IMR-90 (cell line): ENCODE measurements around the gene ANKH. TPM values are rescaled to one million over a fixed set of nuclear protein-coding genes. Genes with fewer than 3 reads are reported as not detected.
A peak's percentile ranks its signal among the peaks of the same experiment; 100 is the strongest.

Source experiments
- ATAC-seq: fragments of 200-7000 bp; cut with Tn5 transposase; 2 replicates; pipeline ENCODE4 v1.9.1; 2020; ENCODE audit warnings: low read depth, mild to moderate bottlenecking, moderate library complexity
- BruUV-seq: library from RNA; stranded (reverse); fragments of 400-500 nt; replicated peaks from 2 replicates; lab custom pipeline; 2021; lab: Mats Ljungman, UMichigan
- CTCF ChIA-PET: fragments of 300-600 bp; formaldehyde crosslinking; extraction: SDS; loops from one replicate; lab custom pipeline; 2021; ENCODE audit warnings: antibody characterized with exemption; lab: Yijun Ruan, JAX
- POLR2A ChIA-PET: fragments of 300-600 bp; sonication (Branson Sonifier 250); formaldehyde crosslinking; loops from one replicate; lab custom pipeline; 2022; ENCODE audit warnings: antibody characterized with exemption; ENCODE audit not compliant: unreplicated experiment; lab: Charles Lee
- DNase-seq: peaks from one replicate; pipeline ENCODE4 v3.0.0; 2013
- H2AFZ ChIP-seq: replicated peaks from 2 replicates; pipeline ENCODE3; 2013; ENCODE audit warnings: low read length, mild to moderate bottlenecking; ENCODE audit not compliant: poor library complexity
- H2AK5ac ChIP-seq: 2 replicates; pipeline ENCODE4 v1.6.1; 2013; ENCODE audit warnings: low read depth, low read length, inconsistent platforms
- H2AK9ac ChIP-seq: replicated peaks from 2 replicates; pipeline ENCODE3; 2013; ENCODE audit warnings: mild to moderate bottlenecking, low read depth, low read length, moderate library complexity; ENCODE audit not compliant: poor library complexity
- H2BK120ac ChIP-seq: 2 replicates; pipeline ENCODE4 v1.6.1; 2013; ENCODE audit warnings: low read depth, low read length, inconsistent platforms
- H2BK15ac ChIP-seq: 3 replicates; pipeline ENCODE4 v1.6.1; 2013; ENCODE audit warnings: low read depth, low read length, inconsistent platforms
- H2BK20ac ChIP-seq: 2 replicates; pipeline ENCODE4 v1.6.1; 2013; ENCODE audit warnings: low read depth, mild to moderate bottlenecking, inconsistent platforms, low read length, moderate library complexity
- H2BK5ac ChIP-seq: 2 replicates; pipeline ENCODE4 v1.6.1; 2013; ENCODE audit warnings: mild to moderate bottlenecking, low read depth, low read length, inconsistent platforms; ENCODE audit not compliant: poor library complexity, severe bottlenecking
- H3K14ac ChIP-seq: replicated peaks from 2 replicates; pipeline ENCODE4 v1.6.1; 2013; ENCODE audit warnings: low read depth, low read length, inconsistent platforms
- H3K18ac ChIP-seq: 2 replicates; pipeline ENCODE4 v1.6.1; 2013; ENCODE audit warnings: low read depth, low read length, control low read depth
- H3K23ac ChIP-seq: 2 replicates; pipeline ENCODE4 v1.6.1; 2013; ENCODE audit warnings: low read depth, low read length, inconsistent platforms
- H3K27ac ChIP-seq: 2 replicates; pipeline ENCODE4 v1.5.1; 2013; ENCODE audit warnings: mild to moderate bottlenecking, control low read depth, low read length; ENCODE audit not compliant: insufficient read depth
- H3K27me3 ChIP-seq: 2 replicates; pipeline ENCODE4 v1.6.1; 2013; ENCODE audit warnings: low read length; ENCODE audit not compliant: control insufficient read depth, insufficient read depth
- H3K36me3 ChIP-seq: 2 replicates; pipeline ENCODE4 v1.6.1; 2013; ENCODE audit warnings: low read length, mixed read lengths; ENCODE audit not compliant: control insufficient read depth, insufficient read depth
- H3K4ac ChIP-seq: 2 replicates; pipeline ENCODE4 v1.6.1; 2013; ENCODE audit warnings: low read depth, low read length, inconsistent platforms
- H3K4me1 ChIP-seq: 2 replicates; pipeline ENCODE4 v1.6.1; 2013; ENCODE audit warnings: low read length, mixed read lengths; ENCODE audit not compliant: control insufficient read depth, insufficient read depth
- H3K4me2 ChIP-seq: 2 replicates; pipeline ENCODE4 v1.6.1; 2013; ENCODE audit warnings: low read depth, mild to moderate bottlenecking, control low read depth, low read length, moderate library complexity
- H3K4me3 ChIP-seq: 2 replicates; pipeline ENCODE4 v1.5.1; 2013; ENCODE audit warnings: low read depth, mild to moderate bottlenecking, control low read depth, low read length, moderate library complexity; ENCODE audit not compliant: insufficient read depth
- H3K56ac ChIP-seq: 2 replicates; pipeline ENCODE4 v1.6.1; 2013; ENCODE audit warnings: low read length, inconsistent platforms; ENCODE audit not compliant: insufficient read depth; ENCODE audit errors: extremely low read depth
- H3K79me1 ChIP-seq, 2 experiments: 2 replicates each; pipeline ENCODE4 v1.6.1; 2013; ENCODE audit warnings: low read length in 2 of 2, inconsistent platforms in 1 of 2, low read depth in 1 of 2
- H3K9ac ChIP-seq: 2 replicates; pipeline ENCODE4 v1.6.1; 2013; ENCODE audit warnings: low read depth, low read length, control low read depth
- H3K9me1 ChIP-seq: 2 replicates; pipeline ENCODE4 v1.6.1; 2013; ENCODE audit warnings: low read length, inconsistent platforms; ENCODE audit not compliant: insufficient read depth
- H3K9me3 ChIP-seq: 2 replicates; pipeline ENCODE4 v1.6.1; 2013; ENCODE audit warnings: low read length; ENCODE audit not compliant: control insufficient read depth, insufficient read depth
- H4K20me1 ChIP-seq: 2 replicates; pipeline ENCODE4 v1.6.1; 2013; ENCODE audit warnings: low read length, inconsistent platforms; ENCODE audit not compliant: insufficient read depth
- H4K5ac ChIP-seq: 2 replicates; pipeline ENCODE4 v1.6.1; 2013; ENCODE audit warnings: mild to moderate bottlenecking, low read depth, low read length, control low read depth
- H4K8ac ChIP-seq, 2 experiments: 2 replicates each; pipeline ENCODE4 v1.6.1; 2013; ENCODE audit warnings: low read depth in 2 of 2, low read length in 2 of 2, control low read depth in 1 of 2, inconsistent platforms in 1 of 2
- H4K91ac ChIP-seq: 2 replicates; pipeline ENCODE4 v1.6.1; 2013; ENCODE audit warnings: low read depth, low read length, inconsistent platforms; ENCODE audit not compliant: insufficient read depth
- BHLHE40 ChIP-seq: fragments of 150-350 bp; IDR thresholded peaks from 2 replicates; pipeline ENCODE4 v1.6.1; 2016; ENCODE audit warnings: mild to moderate bottlenecking, low read depth, low read length
- CEBPB ChIP-seq: IDR thresholded peaks from 2 replicates; pipeline ENCODE4 v1.6.1; 2012; ENCODE audit warnings: low read depth, low read length, improper control_type of control experiment
- CHD1 ChIP-seq: IDR thresholded peaks from 2 replicates; pipeline ENCODE4 v1.6.1; 2012; ENCODE audit warnings: low read depth, low read length, improper control_type of control experiment
- FOS ChIP-seq: fragments of 150-350 bp; IDR thresholded peaks from 2 replicates; pipeline ENCODE4 v1.6.1; 2016; ENCODE audit warnings: low read depth, low read length
- MAFK ChIP-seq: IDR thresholded peaks from 2 replicates; pipeline ENCODE4 v1.6.1; 2012; ENCODE audit warnings: low read depth, low read length, improper control_type of control experiment
- MAZ ChIP-seq: IDR thresholded peaks from 2 replicates; pipeline ENCODE4 v1.6.1; 2012; ENCODE audit warnings: low read depth, mild to moderate bottlenecking, low read length, improper control_type of control experiment, moderate library complexity, borderline replicate concordance
- MXI1 ChIP-seq: IDR thresholded peaks from 2 replicates; pipeline ENCODE4 v1.6.1; 2012; ENCODE audit warnings: low read depth, mild to moderate bottlenecking, low read length, moderate library complexity, borderline replicate concordance
- NFE2L2 ChIP-seq: fragments of 150-350 bp; IDR thresholded peaks from 2 replicates; pipeline ENCODE4 v1.6.1; 2016; ENCODE audit warnings: low read depth, mild to moderate bottlenecking, low read length
- POLR2A ChIP-seq: IDR thresholded peaks from 2 replicates; pipeline ENCODE4 v1.6.1; 2012; ENCODE audit warnings: mild to moderate bottlenecking, low read depth, low read length
- RAD21 ChIP-seq: IDR thresholded peaks from 2 replicates; pipeline ENCODE4 v1.6.1; 2012; ENCODE audit warnings: low read length, improper control_type of control experiment
- RCOR1 ChIP-seq: IDR thresholded peaks from 2 replicates; pipeline ENCODE4 v1.6.1; 2012; ENCODE audit warnings: mild to moderate bottlenecking, low read length, improper control_type of control experiment; ENCODE audit not compliant: insufficient replicate concordance
- RFX5 ChIP-seq: IDR thresholded peaks from 2 replicates; pipeline ENCODE4 v1.8.0; 2012; ENCODE audit warnings: low read depth, mild to moderate bottlenecking, low read length, moderate library complexity
- SMC3 ChIP-seq: fragments of 150-350 bp; IDR thresholded peaks from 2 replicates; pipeline ENCODE4 v1.6.1; 2016; ENCODE audit warnings: low read depth, mild to moderate bottlenecking, antibody characterized with exemption, low read length, moderate library complexity
- WGBS, 2 experiments: methylation state at CpG; one replicate each; pipeline versions ENCODE4 v1.1.5 to v1.1.7; 2013; ENCODE audit warnings: missing lambda C conversion rate in 2 of 2; ENCODE audit not compliant: insufficient read length in 1 of 2; ENCODE audit errors: extremely low coverage in 2 of 2; 5-methylcytosine and 5-hydroxymethylcytosine counted together
- dilution Hi-C: fragments of 300-500 bp; cut with HindIII; formaldehyde crosslinking; loops from one replicate; pipeline ENCODE4 v1.14.3; 2018; ENCODE audit warnings: low sequenced_read_pairs; ENCODE audit not compliant: unreplicated experiment
- in situ Hi-C: fragments of 300-500 bp; cut with MboI; formaldehyde crosslinking; loops from 3 replicates; pipeline ENCODE4 v1.14.3; 2019; ENCODE audit warnings: low sequenced_read_pairs, inconsistent platforms, mixed read lengths
- intact Hi-C: fragments of 100-400 bp; cut with micrococcal nuclease; formaldehyde crosslinking; loops from 2 replicates; pipeline ENCODE4 v1.10.0; 2022
- polyA plus RNA-seq, 3 experiments: library from polyadenylated mRNA; depleted of rRNA; stranded (reverse); fragments of >200 nt; gene quantifications; 2 replicates each; pipeline ENCODE4 v1.2.3, GENCODE V29; 2012; ENCODE audit warnings: low replicate concordance in 1 of 3
- total RNA-seq: library from RNA; depleted of rRNA; stranded (reverse); fragments of >200 nt; gene quantifications from 2 replicates; pipeline ENCODE4 v1.2.3, GENCODE V29; 2012
- TF ChIP-seq, protein P1 (sequence below): fragments of 150-350 bp; IDR thresholded peaks from 2 replicates; pipeline ENCODE4 v1.6.1; 2017; ENCODE audit warnings: mild to moderate bottlenecking, antibody characterized with exemption, low read length, low read depth
- TF ChIP-seq, protein P2 (sequence below): conservative IDR thresholded peaks from 2 replicates; pipeline ENCODE4 v1.5.1; 2012; ENCODE audit warnings: mild to moderate bottlenecking, low read depth, low read length, improper control_type of control experiment
- TF ChIP-seq, protein P3 (sequence below): fragments of 150-350 bp; IDR thresholded peaks from 2 replicates; pipeline ENCODE4 v1.6.1; 2016; ENCODE audit warnings: low read depth, mild to moderate bottlenecking, low read length, moderate library complexity, borderline replicate concordance

Gene ANKH
- total and polyA plus RNA-seq, 2 of the 4 experiments (the other 2 are of a cell fraction): 5.2 to 17.2 TPM

DNA sequence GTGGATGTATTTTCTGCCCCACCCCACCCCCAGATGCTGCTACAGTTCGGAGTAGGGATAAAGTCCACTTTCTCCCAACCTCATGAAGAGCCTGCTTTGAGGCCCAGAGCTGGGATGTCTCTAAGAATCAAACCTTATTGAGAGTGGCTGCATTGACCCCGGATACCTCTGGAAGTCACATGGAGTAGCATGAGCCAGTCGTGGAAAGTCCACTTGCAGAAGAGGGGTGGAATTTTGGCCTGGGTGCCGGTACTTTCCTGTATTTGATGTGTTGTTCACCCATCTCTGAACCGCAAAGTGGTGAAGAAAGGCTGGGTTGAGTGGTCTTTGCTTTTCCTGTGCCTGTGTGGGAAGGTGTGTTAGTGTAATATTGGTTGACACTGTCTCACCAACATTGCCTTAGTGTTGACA, 203.4 kb downstream of the ANKH start:
- in situ Hi-C loops (loop anchor here (25.0 kb wide), 2 partner anchors 556 to 681 kb away; no protein-coding TSS in a partner anchor), dilution Hi-C loops (no loop called here), intact Hi-C loops (no loop called here)
- H3K36me3 ChIP-seq: no peaks in the 10 kb centered on the region; the same call in 1 of the 2 replicates
- WGBS, 2 experiments: 95% methylated on average over 3 of the region's 5 CpGs; no CpG with 5 or more reads in 1 of the 2 experiments
- H3K9me3 ChIP-seq: no peaks in the 10 kb centered on the region
- H3K79me1 ChIP-seq: peaks cover 33 to 74% of the 10 kb centered on the region in 2 experiments
- ChIA-PET CTCF (no interaction called here), POLR2A (no interaction called here)
- no TSS peak for BruUV-seq
- peak overlapping the region; percentile 52; the same call in 1 of the 2 replicates for H3K23ac ChIP-seq
- peaks cover 19% of the 10 kb centered on the region; the same call in 1 of the 2 replicates for H3K9me1 ChIP-seq
- H3K18ac ChIP-seq: no peak overlapping the region
- peaks cover 61% of the 10 kb centered on the region for H4K20me1 ChIP-seq
- H2BK15ac ChIP-seq: no peak overlapping the region
- no peak overlapping the region for H4K5ac ChIP-seq
- H3K27me3 ChIP-seq: no peaks in the 10 kb centered on the region
- no peak overlapping the region for H3K14ac ChIP-seq
- no peak overlapping the region for H3K4ac ChIP-seq
- no peak overlapping the region for H3K9ac ChIP-seq
- H4K8ac ChIP-seq: no peak overlapping the region
- DNase-seq (no peak), ATAC-seq (no peak)
- no peak overlapping the region for H3K4me2 ChIP-seq
- no peak overlapping the region for H2BK5ac ChIP-seq
- no peak overlapping the region for H3K4me3 ChIP-seq
- no peak overlapping the region for H2AK5ac ChIP-seq
- no peak overlapping the region for H2AFZ ChIP-seq
- H3K27ac ChIP-seq: no peak overlapping the region
- H2BK20ac ChIP-seq: no peak overlapping the region
- H2AK9ac ChIP-seq: no peak overlapping the region
- H2BK120ac ChIP-seq: no peak overlapping the region
- TF ChIP-seq RCOR1 (no peak), CEBPB (no peak), FOS (no peak), RFX5 (no peak), MAZ (no peak), NFE2L2 (no peak), RAD21 (no peak), POLR2A (no peak), MXI1 (no peak), CHD1 (no peak), BHLHE40 (no peak), SMC3 (no peak), MAFK (no peak)
- TF ChIP-seq, protein P1, sequence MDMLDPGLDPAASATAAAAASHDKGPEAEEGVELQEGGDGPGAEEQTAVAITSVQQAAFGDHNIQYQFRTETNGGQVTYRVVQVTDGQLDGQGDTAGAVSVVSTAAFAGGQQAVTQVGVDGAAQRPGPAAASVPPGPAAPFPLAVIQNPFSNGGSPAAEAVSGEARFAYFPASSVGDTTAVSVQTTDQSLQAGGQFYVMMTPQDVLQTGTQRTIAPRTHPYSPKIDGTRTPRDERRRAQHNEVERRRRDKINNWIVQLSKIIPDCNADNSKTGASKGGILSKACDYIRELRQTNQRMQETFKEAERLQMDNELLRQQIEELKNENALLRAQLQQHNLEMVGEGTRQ: no peak
- TF ChIP-seq, protein P2, sequence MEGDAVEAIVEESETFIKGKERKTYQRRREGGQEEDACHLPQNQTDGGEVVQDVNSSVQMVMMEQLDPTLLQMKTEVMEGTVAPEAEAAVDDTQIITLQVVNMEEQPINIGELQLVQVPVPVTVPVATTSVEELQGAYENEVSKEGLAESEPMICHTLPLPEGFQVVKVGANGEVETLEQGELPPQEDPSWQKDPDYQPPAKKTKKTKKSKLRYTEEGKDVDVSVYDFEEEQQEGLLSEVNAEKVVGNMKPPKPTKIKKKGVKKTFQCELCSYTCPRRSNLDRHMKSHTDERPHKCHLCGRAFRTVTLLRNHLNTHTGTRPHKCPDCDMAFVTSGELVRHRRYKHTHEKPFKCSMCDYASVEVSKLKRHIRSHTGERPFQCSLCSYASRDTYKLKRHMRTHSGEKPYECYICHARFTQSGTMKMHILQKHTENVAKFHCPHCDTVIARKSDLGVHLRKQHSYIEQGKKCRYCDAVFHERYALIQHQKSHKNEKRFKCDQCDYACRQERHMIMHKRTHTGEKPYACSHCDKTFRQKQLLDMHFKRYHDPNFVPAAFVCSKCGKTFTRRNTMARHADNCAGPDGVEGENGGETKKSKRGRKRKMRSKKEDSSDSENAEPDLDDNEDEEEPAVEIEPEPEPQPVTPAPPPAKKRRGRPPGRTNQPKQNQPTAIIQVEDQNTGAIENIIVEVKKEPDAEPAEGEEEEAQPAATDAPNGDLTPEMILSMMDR: no peak
- TF ChIP-seq, protein P3, sequence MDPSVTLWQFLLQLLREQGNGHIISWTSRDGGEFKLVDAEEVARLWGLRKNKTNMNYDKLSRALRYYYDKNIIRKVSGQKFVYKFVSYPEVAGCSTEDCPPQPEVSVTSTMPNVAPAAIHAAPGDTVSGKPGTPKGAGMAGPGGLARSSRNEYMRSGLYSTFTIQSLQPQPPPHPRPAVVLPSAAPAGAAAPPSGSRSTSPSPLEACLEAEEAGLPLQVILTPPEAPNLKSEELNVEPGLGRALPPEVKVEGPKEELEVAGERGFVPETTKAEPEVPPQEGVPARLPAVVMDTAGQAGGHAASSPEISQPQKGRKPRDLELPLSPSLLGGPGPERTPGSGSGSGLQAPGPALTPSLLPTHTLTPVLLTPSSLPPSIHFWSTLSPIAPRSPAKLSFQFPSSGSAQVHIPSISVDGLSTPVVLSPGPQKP: no peak
- no peak overlapping the region for H3K56ac ChIP-seq
- H4K91ac ChIP-seq: no peak overlapping the region; the same call in 1 of the 2 replicates
- peaks cover 15% of the 10 kb centered on the region for H3K4me1 ChIP-seq
